GM21786 (cell line): Measurements from ENCODE around the gene ATPAF1.
"Not testable (repeated sequence)": the region's sequence is repeated elsewhere in the genome, so short reads cannot be mapped to it uniquely, and the experiment has no call there.

Source experiments
- ATAC-seq: cut with Tn5 transposase; IDR thresholded peaks from one replicate; pipeline ENCODE4 v1.9.1; 2021; ENCODE audit not compliant: unreplicated experiment

ATPAF1 gene

GRCh38 chr1:46681333-46682034 lies 13.3 kb upstream of the ATPAF1 start:
- ATAC-seq, result no peak

DNA sequence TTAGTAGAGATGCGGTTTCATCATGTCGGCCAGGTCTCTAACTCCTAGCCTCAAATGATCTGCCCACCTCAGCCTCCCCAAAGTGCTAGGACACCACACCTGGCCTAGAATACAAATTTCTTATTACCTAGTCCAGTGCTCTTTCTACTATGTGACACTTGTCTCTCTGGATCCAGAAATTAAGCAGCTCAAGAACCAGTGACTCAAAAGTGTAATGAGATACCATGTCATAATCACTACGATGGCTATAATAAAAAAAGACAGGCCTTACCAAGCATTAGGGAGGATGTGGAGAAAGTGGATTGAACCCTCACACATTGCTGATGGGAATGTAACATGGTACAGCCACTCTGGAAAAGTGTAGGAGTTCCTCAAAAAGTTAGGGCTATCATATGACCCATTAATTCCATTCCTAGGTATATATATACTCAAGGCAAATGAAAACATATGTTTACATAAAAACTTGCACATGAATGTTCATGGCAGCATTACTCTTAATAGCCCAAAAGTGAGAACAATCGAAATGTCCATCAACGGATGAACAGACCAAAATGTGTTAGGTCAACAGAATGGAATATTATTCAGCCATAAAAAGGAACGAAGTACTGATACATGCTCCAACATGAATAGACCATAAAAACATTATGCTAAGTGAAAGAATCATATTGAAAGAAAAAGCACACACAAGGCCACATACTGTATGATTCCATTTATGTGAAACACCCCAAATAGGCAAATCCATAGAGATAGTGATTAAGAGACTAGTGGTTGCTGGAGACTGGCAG lies 11.8 kb upstream of the ATPAF1 start:
- no peak for ATAC-seq

GRCh38 chr1:46677339-46677738 lies 9.2 kb upstream of the ATPAF1 start:
- no peak for ATAC-seq

- ATAC-seq, result no peak
Observed at GRCh38 chr1:46676531-46676930, 8.4 kb upstream of the ATPAF1 start.

GRCh38 chr1:46675549-46676314 lies 7.6 kb upstream of the ATPAF1 start:
- no peak for ATAC-seq

GRCh38 chr1:46673749-46674182 lies 5.6 kb upstream of the ATPAF1 start:
- no peak for ATAC-seq

DNA sequence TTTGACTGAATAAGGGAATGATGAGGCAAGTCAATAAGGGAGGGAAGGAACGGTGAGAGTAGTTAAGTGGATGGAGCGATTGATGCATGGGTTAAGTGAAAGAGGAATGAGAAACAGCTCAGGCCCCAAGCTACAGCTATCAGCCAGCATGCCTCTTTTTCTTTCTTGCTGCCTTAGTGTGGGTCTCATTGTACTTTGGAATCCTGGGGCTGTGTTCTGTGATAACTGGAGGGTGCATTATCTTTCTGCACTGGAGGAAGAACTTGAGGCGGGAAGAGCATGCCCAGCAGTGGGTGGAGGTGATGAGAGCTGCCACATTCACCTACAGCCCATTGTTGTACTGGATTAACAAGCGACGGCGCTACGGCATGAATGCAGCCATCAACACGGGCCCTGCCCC lies 4.5 kb upstream of the ATPAF1 start:
- no peak for ATAC-seq

GRCh38 chr1:46671554-46671953 lies 3.4 kb upstream of the ATPAF1 start, which contains the start of gene TEX38:
Gene TEX38, plus strand, starts transcription at chr1:46671854. Its CDS starts 81 bp downstream, at chr1:46671935.
- no peak for ATAC-seq

- no peak for ATAC-seq
Observed at GRCh38 chr1:46670134-46670533, 2.0 kb upstream of the ATPAF1 start.

- ATAC-seq, result no peak
Observed at GRCh38 chr1:46665983-46666382, 2.2 kb downstream of the ATPAF1 start.

DNA sequence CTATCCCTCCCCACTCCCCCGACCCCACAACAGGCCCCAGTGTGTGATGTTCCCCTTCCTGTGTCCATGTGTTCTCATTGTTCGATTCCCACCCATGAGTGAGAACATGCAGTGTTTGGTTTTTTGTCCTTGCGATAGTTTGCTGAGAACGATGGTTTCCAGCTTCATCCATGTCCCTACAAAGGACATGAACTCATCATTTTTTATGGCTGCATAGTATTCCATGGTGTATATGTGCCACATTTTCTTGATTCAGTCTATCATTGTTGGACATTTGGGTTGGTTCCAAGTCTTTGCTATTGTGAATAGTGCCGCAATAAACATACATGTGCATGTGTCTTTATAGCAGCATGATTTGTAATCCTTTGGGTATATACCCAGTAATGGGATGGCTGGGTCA lies 5.2 kb downstream of the ATPAF1 start:
- not testable (repeated sequence) for ATAC-seq

- ATAC-seq, result peak; percentile 90
Observed at GRCh38 chr1:46660116-46660515, 8.0 kb downstream of the ATPAF1 start.

- ATAC-seq, result no peak
Observed at GRCh38 chr1:46659307-46659870, 8.8 kb downstream of the ATPAF1 start.

DNA sequence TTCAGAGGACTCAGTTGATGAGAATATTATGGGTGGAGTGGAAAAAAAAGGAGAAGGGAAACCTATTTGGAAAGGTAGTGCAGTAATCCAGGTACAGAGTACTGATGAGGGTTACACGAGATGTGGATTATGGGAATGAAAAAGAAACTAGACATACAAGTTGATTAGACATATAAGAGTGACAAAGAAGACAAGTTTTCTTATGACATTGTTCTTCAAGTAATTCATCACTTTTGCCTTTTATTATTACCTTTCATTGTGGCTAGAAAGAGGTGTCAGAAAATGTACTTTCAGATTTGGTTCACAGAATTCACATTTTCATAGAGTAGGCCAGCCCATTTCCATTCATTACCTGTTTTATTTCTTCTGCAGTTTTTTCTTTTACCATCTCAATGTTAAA lies 10.4 kb downstream of the ATPAF1 start:
- no peak for ATAC-seq

- ATAC-seq, result no peak
Observed at GRCh38 chr1:46656643-46657042, 11.5 kb downstream of the ATPAF1 start.

DNA sequence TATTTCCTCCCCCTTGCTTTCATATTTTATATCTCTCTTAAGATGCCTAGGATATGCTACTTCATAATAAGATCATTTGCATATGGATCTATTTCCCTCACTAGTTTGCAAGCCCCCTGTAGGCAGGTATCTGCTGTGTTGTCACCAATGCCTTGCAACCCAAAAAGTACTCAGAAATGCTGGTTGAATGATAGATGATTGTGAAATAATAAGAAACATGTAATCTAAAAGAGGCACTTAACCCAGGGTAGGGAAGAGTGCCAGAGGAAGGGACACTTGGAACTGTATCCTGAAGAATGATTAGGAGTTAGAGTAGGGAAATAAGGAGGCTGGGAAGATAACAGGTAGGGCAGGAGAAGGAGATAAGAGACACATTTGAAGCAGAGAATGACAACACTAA lies 12.3 kb downstream of the ATPAF1 start:
- ATAC-seq, result no peak

GRCh38 chr1:46654698-46655097 lies 13.5 kb downstream of the ATPAF1 start:
- ATAC-seq, result not testable (repeated sequence)

GRCh38 chr1:46654012-46654411 lies 14.2 kb downstream of the ATPAF1 start:
- no peak for ATAC-seq

DNA sequence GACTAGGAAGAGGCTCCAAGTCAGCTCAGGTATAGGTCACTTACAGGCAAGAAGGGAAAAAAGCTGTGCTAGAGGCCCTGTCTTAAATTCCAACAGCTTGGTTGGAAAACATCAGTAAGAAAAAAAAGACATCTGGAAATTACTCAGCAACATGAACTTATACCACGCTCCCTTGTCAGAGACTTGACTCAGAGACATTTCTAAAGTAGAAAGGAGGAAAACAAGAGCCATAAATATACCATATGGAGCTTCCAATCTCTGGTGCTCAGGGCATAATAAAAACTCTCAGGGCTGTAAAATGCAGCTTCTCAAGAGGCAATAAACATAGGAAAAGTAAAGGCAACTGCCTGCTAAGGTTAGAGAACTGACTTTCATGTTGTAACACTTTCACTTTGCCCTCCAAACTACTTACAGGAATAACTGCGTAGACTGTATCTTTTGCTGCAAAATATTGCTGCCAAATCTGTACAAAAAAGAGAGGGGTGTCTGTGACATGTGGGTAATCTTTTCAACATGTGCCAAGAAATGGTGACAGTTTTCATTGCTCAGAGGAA lies 14.7 kb downstream of the ATPAF1 start:
- ATAC-seq, result no peak

DNA sequence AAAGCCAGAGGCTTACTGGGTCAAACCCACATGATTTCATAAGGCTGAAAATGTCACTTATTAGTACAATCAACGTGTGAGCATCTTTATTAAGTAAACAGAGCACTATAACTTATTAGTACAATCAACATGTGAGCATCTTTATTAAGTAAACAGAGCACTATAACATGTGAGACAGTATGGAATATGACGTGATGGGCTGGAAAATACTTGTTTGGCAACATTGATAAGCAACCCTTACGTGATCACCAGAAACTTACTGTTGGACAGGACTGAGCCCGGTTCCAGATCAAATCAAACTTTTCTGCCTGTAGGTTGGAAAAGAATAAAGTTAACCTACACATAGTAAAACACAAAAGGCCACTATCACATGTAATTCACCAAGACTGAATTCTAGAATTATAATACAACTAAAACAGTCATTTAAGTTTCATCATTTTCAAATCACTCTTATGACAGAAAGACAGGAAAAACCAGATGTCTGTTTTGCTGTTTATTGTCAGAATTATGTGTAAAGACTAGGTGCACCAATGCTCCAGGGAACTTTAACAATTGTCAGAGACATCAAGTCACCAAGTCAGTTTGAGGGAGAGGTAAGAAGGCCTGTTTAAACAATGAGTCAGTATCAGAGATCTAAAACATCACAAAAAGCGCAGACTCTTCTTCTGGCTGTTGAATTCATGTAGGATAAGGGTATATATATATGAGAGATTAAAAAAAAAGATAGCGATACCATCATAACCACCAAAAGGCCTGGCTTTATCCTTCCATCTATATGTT lies 15.7 kb downstream of the ATPAF1 start:
- no peak for ATAC-seq
